ENCODE results near the gene CBX5. TPM values are rescaled to one million over a fixed set of nuclear protein-coding genes. Genes with fewer than 3 reads are reported as not detected.

The CBX5 gene
- total and polyA plus RNA-seq, 9 of the 15 experiments (the other 6 are each of a cell fraction or from before 2014, with no cell fraction given) = 32.6 to 102 (median 59.2) TPM

- TF ChIP-seq ZBTB9 (CRISPR knock-in tag; IDR thresholded peaks at IDR 0.05) (peak; percentile 20; the same call in 1 of the 2 replicates), LCOR (CRISPR knock-in tag; IDR thresholded peaks at IDR 0.05) (peak; percentile 74; the same call in 1 of the 2 replicates), CC2D1A (IDR thresholded peaks at IDR 0.05) (peak; percentile 74; the same call in 1 of the 2 replicates), RREB1 (CRISPR knock-in tag; IDR thresholded peaks at IDR 0.05) (no peak), HDAC6 (IDR thresholded peaks at IDR 0.05; ENCODE audit: low read depth, low read length) (no peak), CREB3L1 (IDR thresholded peaks at IDR 0.05; ENCODE audit: borderline replicate concordance, low read depth) (peak; percentile 62), ZNF586 (CRISPR knock-in tag; conservative IDR thresholded peaks at IDR 0.05) (no peak), GTF2E2 (tag; IDR thresholded peaks at IDR 0.05) (no peak), RBM22 (IDR thresholded peaks at IDR 0.05; ENCODE audit: low read depth, low read length, poor library complexity, severe bottlenecking) (no peak), JUNB (CRISPR knock-in tag; conservative IDR thresholded peaks at IDR 0.05) (no peak), CREB1 (IDR thresholded peaks at IDR 0.05) (peak; percentile 19), CREB1 (CRISPR knock-in tag; IDR thresholded peaks at IDR 0.05) (no peak), SREBF1 (IDR thresholded peaks at IDR 0.05; ENCODE audit: borderline replicate concordance, low read depth, low read length) (no peak), ID3 (CRISPR knock-in tag; IDR thresholded peaks at IDR 0.05) (no peak), ID3 (tag; IDR thresholded peaks at IDR 0.05) (no peak), PRMT5 (CRISPR knock-in tag; IDR thresholded peaks at IDR 0.05) (no peak), MTA2 (IDR thresholded peaks at IDR 0.05; ENCODE audit: low read depth) (no peak; the same call in 1 of the 2 replicates), SP1 (CRISPR knock-in tag; IDR thresholded peaks at IDR 0.05) (no peak), TBL1XR1 (IDR thresholded peaks at IDR 0.05; ENCODE audit: low read length in 2 of 2) (no peak), POLR2A (conservative IDR thresholded peaks at IDR 0.05) (peak; percentile 98)
These were observed at the start of gene CBX5 (continued) for GRCh38 chr12:54279632-54280467.
